Kidney epithelial cell (primary cell): Measurements from ENCODE around the gene SINHCAF. TPM values are rescaled to one million over a fixed set of nuclear protein-coding genes. Genes with fewer than 3 reads are reported as not detected.
"Not testable (repeated sequence)": the region's sequence is repeated elsewhere in the genome, so short reads cannot be mapped to it uniquely, and the experiment has no call there.

Experiments
- DNase-seq: peaks from one replicate; pipeline ENCODE4 v3.0.0-alpha.2; 2010; ENCODE audit warnings: low read depth
- H3K27me3 ChIP-seq: 2 replicates; pipeline ENCODE4 v1.6.0; 2011; ENCODE audit warnings: low read length; ENCODE audit not compliant: control insufficient read depth, insufficient read depth
- H3K36me3 ChIP-seq: 2 replicates; pipeline ENCODE4 v1.5.1; 2011; ENCODE audit warnings: low read length; ENCODE audit not compliant: control insufficient read depth, insufficient read depth
- H3K4me3 ChIP-seq: 2 replicates; pipeline ENCODE4 v1.5.1; 2011; ENCODE audit warnings: low read depth, mild to moderate bottlenecking, control low read depth, low read length
- total RNA-seq: library from RNA; depleted of rRNA; stranded (reverse); fragments of >200 nt; gene quantifications from 2 replicates; pipeline ENCODE4 v1.2.3, GENCODE V29; 2015
- TF ChIP-seq, protein P1 (sequence below): IDR thresholded peaks from 2 replicates; pipeline ENCODE4 v1.5.1; 2011; ENCODE audit warnings: mild to moderate bottlenecking, moderate library complexity, low read length, control low read depth, inconsistent platforms; ENCODE audit not compliant: insufficient read depth, poor library complexity, severe bottlenecking

The SINHCAF gene, protein sequence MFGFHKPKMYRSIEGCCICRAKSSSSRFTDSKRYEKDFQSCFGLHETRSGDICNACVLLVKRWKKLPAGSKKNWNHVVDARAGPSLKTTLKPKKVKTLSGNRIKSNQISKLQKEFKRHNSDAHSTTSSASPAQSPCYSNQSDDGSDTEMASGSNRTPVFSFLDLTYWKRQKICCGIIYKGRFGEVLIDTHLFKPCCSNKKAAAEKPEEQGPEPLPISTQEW
- total RNA-seq, result 149 and 217 TPM in 2 replicates

DNA sequence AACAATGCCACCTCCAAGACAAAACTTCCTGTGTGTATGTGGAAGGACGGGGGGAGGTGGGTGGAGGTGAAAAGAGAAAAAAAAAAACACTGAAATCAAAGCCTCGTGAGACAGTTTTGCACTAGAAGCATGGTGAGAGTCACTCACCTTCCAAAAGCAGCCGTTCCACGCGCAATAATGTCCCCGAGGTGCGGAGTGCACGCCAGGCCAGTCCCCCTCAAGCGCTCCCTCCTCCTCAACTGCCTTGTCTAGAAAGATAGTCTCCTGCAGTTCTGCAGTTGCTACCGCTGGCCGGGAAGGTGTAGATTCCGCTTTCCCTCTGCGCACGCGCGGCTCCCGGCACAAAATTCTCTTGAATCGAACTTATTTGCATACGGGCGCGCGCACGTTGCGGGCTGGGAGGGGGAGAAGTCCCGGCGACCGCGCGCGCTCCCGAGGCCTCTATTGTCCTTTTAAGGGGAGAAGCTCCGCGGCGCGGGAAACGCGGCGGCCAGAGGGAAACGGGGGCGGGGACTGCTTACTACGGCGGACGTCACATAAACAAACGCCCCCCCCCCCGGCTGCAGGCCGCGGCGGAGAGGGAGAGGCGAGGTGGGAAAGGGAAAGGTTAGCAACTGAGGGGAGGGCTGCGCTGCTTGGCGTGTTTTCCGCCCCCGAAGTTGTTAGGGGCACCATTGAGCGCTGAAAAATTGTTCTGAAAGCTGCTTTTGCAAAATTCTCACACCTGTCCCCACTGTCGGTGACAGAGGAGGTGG lies at the start of gene SINHCAF:
TSS of gene SINHCAF (minus strand) at position 274 of the 755 bp plus-strand sequence. CDS start 27,946 bp downstream, outside the sequence.
- H3K4me3 ChIP-seq, result peak within 1 kb of the TSS; percentile 82
- no peaks in the 10 kb centered on the region for H3K36me3 ChIP-seq
- no peaks in the 10 kb centered on the region for H3K27me3 ChIP-seq
- DNase-seq, result peak; percentile 96
- TF ChIP-seq, protein P1, sequence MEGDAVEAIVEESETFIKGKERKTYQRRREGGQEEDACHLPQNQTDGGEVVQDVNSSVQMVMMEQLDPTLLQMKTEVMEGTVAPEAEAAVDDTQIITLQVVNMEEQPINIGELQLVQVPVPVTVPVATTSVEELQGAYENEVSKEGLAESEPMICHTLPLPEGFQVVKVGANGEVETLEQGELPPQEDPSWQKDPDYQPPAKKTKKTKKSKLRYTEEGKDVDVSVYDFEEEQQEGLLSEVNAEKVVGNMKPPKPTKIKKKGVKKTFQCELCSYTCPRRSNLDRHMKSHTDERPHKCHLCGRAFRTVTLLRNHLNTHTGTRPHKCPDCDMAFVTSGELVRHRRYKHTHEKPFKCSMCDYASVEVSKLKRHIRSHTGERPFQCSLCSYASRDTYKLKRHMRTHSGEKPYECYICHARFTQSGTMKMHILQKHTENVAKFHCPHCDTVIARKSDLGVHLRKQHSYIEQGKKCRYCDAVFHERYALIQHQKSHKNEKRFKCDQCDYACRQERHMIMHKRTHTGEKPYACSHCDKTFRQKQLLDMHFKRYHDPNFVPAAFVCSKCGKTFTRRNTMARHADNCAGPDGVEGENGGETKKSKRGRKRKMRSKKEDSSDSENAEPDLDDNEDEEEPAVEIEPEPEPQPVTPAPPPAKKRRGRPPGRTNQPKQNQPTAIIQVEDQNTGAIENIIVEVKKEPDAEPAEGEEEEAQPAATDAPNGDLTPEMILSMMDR, result no peak

DNA sequence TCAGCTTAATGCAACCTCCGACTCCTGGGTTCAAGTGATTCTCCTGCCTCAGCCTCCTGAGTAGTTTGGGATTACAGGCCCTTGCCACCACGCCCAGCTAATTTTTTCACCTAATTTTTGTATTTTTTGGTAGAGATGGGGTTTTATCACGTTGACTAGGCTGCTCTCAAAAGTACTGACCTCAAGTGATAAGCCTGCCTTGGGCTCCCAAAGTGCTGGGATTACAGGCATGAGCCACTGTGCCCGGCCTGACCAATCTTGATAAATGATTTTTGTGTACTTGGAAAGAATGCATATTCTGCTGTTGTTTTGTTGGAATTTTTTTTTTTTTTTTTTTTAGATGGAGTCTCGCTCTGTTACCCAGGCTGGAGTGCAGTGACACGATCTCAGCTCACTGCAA lies 49.5 kb upstream of the SINHCAF start:
- DNase-seq, H3K36me3 ChIP-seq, H3K27me3 ChIP-seq, H3K4me3 ChIP-seq: not testable (repeated sequence)

DNA sequence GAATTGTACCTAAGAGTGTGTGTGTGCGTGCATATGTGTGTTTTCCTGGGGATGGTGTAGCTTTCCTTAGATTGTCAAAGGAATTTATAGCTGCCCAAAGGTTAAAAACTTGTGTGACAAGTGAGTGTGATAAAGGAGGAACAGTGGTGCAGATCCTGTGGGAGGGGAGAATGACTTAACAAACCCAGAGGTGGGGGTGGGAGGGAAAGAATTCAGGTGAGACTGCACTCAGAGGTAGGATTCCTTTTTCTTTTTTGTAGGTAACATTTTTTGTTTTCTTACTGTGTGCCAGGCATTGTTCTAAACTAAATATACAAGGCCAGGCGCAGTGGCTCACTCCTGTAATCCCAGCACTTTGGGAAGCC lies 45.3 kb upstream of the SINHCAF start:
- no peak for DNase-seq
- Histone ChIP-seq H3K36me3 (no peaks in the 10 kb centered on the region), H3K27me3 (no peaks in the 10 kb centered on the region), H3K4me3 (no peak overlapping the region)
- TF ChIP-seq, protein P1, result no peak

DNA sequence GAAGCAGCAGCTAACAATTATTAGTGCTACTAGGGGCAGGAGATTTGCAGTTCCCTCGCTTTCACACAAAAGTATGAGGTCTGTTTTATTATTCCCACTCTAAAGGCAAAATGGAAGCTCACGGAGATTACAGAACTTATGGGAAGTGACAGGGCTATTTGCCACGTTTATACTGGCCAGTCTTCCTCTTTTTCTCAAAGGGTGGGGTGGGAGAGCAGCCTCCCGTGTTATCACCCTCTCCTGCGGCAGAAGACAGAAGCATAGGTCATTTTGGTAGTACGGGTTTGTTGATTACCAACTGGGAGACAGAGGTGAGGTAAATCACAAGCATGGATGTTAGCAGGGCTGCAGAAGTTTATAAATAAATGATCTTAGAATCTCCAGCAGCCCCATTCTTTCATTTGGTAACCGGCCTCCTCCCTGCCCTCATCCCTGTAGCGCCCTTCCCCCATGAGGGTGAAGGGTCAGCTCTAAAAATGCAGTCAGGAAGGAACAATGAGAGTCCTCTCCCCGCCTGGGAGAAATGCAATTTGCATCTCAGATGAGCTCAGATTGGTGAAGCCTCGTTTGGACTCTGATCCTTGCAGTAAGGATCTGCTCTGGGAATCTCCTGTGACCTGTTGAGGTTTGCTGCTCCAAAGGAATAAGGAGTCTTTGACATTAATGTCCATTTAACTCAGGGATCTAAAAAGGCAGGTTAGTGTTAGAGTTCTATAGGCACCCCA lies 44.7 kb upstream of the SINHCAF start:
- no peak for DNase-seq
- no peaks in the 10 kb centered on the region for H3K36me3 ChIP-seq
- TF ChIP-seq, protein P1, result no peak
- no peaks in the 10 kb centered on the region for H3K27me3 ChIP-seq
- no peak overlapping the region for H3K4me3 ChIP-seq

DNA sequence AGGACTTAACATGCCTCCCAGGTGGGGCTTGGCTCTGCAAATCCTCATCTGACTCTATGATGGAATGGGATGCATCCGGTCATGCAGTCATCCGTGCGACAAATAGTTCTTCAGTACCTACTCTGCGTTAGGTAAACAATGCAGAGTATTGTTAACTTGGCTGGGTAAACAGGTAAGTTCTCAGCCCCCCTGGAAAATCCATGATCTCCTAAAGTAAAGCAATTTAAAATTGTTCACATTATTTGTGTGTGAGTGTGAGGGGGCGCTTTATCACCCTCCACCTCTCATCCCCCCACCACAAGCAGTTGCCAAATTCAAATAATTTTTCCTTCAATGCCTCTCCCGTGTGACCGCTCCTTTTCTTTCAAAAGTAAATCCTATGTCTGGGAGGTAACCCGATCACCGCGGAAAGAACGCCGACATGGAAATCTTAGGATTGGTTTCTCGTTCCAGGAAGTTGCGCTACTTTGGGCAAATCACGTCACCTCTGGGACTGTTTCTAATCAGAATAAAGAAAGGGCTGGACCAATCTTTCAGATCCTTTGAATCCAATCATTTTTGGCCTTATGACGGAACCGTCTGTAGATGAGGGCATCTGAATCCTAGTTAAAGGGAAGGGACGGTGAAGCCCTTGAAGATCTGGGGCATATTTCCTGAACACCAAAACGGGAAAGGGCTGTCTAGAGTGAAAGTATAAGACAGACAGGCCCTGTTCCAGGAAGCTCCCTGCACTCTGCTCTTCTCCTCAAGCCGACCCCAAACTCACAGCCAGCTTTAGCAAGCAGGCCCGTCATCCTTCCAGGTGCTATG lies 44.0 kb upstream of the SINHCAF start:
- H3K36me3 ChIP-seq, result no peaks in the 10 kb centered on the region
- no peaks in the 10 kb centered on the region for H3K27me3 ChIP-seq
- no peak overlapping the region for H3K4me3 ChIP-seq
- TF ChIP-seq, protein P1, result no peak
- DNase-seq, result peak; percentile 43
